GM12878 (cell line): Measurements from ENCODE around the gene ESYT2. TPM values are rescaled to one million over a fixed set of nuclear protein-coding genes. Genes with fewer than 3 reads are reported as not detected.

Experiments used
- ATAC-seq: fragments of 200-7000 bp; cut with Tn5 transposase; 3 replicates; pipeline ENCODE4 v1.9.1; 2020; ENCODE audit warnings: mild to moderate bottlenecking, moderate library complexity
- BruUV-seq: library from RNA; stranded (reverse); fragments of 400-500 nt; replicated peaks from 2 replicates; lab custom pipeline; 2021; lab: Mats Ljungman, UMichigan
- CTCF ChIA-PET: fragments of 300-600 bp; sonication (Branson Sonifier 250); formaldehyde crosslinking; extraction: SDS; loops from one replicate; lab custom pipeline; 2021; ENCODE audit warnings: inconsistent platforms; lab: Yijun Ruan, JAX
- POLR2A ChIA-PET: fragments of 350-600 bp; formaldehyde crosslinking; extraction: SDS; loops from one replicate; lab custom pipeline; 2021; ENCODE audit warnings: inconsistent platforms; lab: Charles Lee
- RAD21 ChIA-PET: fragments of 300-600 bp; sonication (Branson Sonifier 250); formaldehyde crosslinking; loops from one replicate; lab custom pipeline; 2023; ENCODE audit warnings: antibody characterized with exemption; ENCODE audit not compliant: unreplicated experiment; lab: Charles Lee
- SMC1A ChIA-PET: fragments of 300-600 bp; sonication (Branson Sonifier 250); formaldehyde crosslinking; loops from one replicate; lab custom pipeline; 2023; ENCODE audit not compliant: unreplicated experiment, uncharacterized antibody; lab: Charles Lee
- DNase-seq: peaks from one replicate; pipeline ENCODE4 v3.0.0-alpha.2; 2011; ENCODE audit warnings: low read depth, low spot score
- FAIRE-seq: peaks from 3 replicates; lab custom pipeline; 2011; peaks lifted over from hg19 to GRCh38; lab: Jason Lieb, UNC
- H2AFZ ChIP-seq: 2 replicates; pipeline ENCODE4 v1.6.0; 2011; ENCODE audit warnings: low read depth, low read length, control low read depth; ENCODE audit not compliant: control insufficient read depth
- H3K27ac ChIP-seq: 2 replicates; pipeline ENCODE4 v1.5.1; 2011; ENCODE audit warnings: control low read depth; ENCODE audit not compliant: control insufficient read depth, insufficient read depth
- H3K27me3 ChIP-seq, 2 experiments: replicated peaks in 1 of 2; 2 replicates each; pipeline versions ENCODE4 v1.6.0 to v1.6.1; 2011; ENCODE audit warnings: low read length in 1 of 2; ENCODE audit not compliant: control insufficient read depth in 2 of 2, insufficient read depth in 2 of 2
- H3K36me3 ChIP-seq, 2 experiments: 2 replicates each; pipeline ENCODE4 v1.5.1; 2011; ENCODE audit warnings: low read length in 1 of 2; ENCODE audit not compliant: control insufficient read depth in 2 of 2, insufficient read depth in 2 of 2
- H3K4me1 ChIP-seq: 2 replicates; pipeline ENCODE4 v1.6.1; 2011; ENCODE audit warnings: mild to moderate bottlenecking, low read length, moderate library complexity, mixed read lengths; ENCODE audit not compliant: control insufficient read depth, insufficient read depth
- H3K4me2 ChIP-seq: 2 replicates; pipeline ENCODE4 v1.6.0; 2011; ENCODE audit warnings: control low read depth; ENCODE audit not compliant: control insufficient read depth, insufficient read depth
- H3K4me3 ChIP-seq: fragments of 200-600 bp; sonication (generic); 2 replicates; pipeline ENCODE4 v1.5.1; 2016
- H3K79me2 ChIP-seq: 2 replicates; pipeline ENCODE4 v1.6.0; 2011; ENCODE audit warnings: low read length; ENCODE audit not compliant: control insufficient read depth, insufficient read depth
- H3K9ac ChIP-seq: 2 replicates; pipeline ENCODE4 v1.8.0; 2011; ENCODE audit warnings: low read length, control low read depth, mixed read lengths; ENCODE audit not compliant: control insufficient read depth, insufficient read depth
- H3K9me3 ChIP-seq: replicated peaks from 3 replicates; pipeline ENCODE4 v1.5.1; 2011; ENCODE audit warnings: mild to moderate bottlenecking, low read length; ENCODE audit not compliant: control insufficient read depth, insufficient read depth
- H4K20me1 ChIP-seq: 2 replicates; pipeline ENCODE4 v1.6.0; 2011; ENCODE audit not compliant: control insufficient read depth, insufficient read depth
- NFYA ChIP-seq: IDR thresholded peaks from 2 replicates; pipeline ENCODE4 v1.6.1; 2011; ENCODE audit warnings: low read depth, mild to moderate bottlenecking, low read length, improper control_type of control experiment, borderline replicate concordance
- NR2C2 ChIP-seq: IDR thresholded peaks from 2 replicates; pipeline ENCODE4 v1.6.1; 2011; ENCODE audit warnings: borderline replicate concordance, low read depth; ENCODE audit not compliant: control insufficient read depth, insufficient read length
- POLR2A ChIP-seq: IDR thresholded peaks from 2 replicates; pipeline ENCODE4 v1.6.1; 2011; ENCODE audit warnings: low read depth, mild to moderate bottlenecking, low read length
- TCF12 ChIP-seq: IDR thresholded peaks from 2 replicates; pipeline ENCODE4 v1.6.1; 2011; ENCODE audit warnings: low read depth, mild to moderate bottlenecking, low read length
- WGBS: methylation state at CpG from one replicate; pipeline ENCODE4 v1.1.6; 2016; ENCODE audit warnings: low lambda C conversion rate; ENCODE audit not compliant: insufficient replicate concordance, insufficient coverage; ENCODE audit errors: missing lambda C conversion rate; 5-methylcytosine and 5-hydroxymethylcytosine counted together
- in situ Hi-C: fragments of 300-500 bp; cut with MboI; formaldehyde crosslinking; loops from 9 replicates; pipeline ENCODE4 v1.14.3; 2018; ENCODE audit warnings: mixed read lengths
- intact Hi-C: fragments of 100-400 bp; cut with micrococcal nuclease; formaldehyde crosslinking; loops from one replicate; pipeline ENCODE4 v1.14.2; 2022; ENCODE audit not compliant: unreplicated experiment
- polyA plus RNA-seq, 11 experiments: library from polyadenylated mRNA; depleted of rRNA in 4 of 11; unstranded in 6 of 11; stranded (reverse) in 5 of 11; fragments of >200 nt; fragmentation: Nextera tagmentation in 4 of 11; fragmentation: Illumina TruSeq in 1 of 11; extraction: Ambion mirVana in 4 of 11; extraction: Trizol in 1 of 11; gene quantifications; 1 replicate in 1 of 11; 2 replicates in 10 of 11; pipeline versions ENCODE4 v1.2.1 to v1.2.3, GENCODE V29; 2011 to 2016; ENCODE audit warnings: inconsistent platforms in 2 of 11, missing spikeins in 2 of 11, low read depth in 1 of 11
- total RNA-seq, 4 experiments: library from RNA; depleted of rRNA in 3 of 4; stranded (reverse); fragments of >200 nt in 3 of 4; fragmentation: Illumina TruSeq in 1 of 4; extraction: Trizol in 1 of 4; gene quantifications; 2 replicates each; pipeline versions ENCODE4 v1.2.1 to v1.2.3, GENCODE V29; 2013 to 2021
- TF ChIP-seq, protein P1 (sequence below): fragments of 450-650 bp; formaldehyde crosslinking; IDR thresholded peaks from 2 replicates; pipeline ENCODE4 v1.5.0; 2022; ENCODE audit warnings: mild to moderate bottlenecking, missing genetic modification characterization
- TF ChIP-seq, protein P2 (sequence below): fragments of 450-650 bp; IDR thresholded peaks from 2 replicates; pipeline ENCODE4 v1.6.1; 2016; ENCODE audit warnings: mild to moderate bottlenecking, moderate library complexity, borderline replicate concordance
- TF ChIP-seq, protein P3 (sequence below): IDR thresholded peaks from 2 replicates; pipeline ENCODE4 v1.6.1; 2012; ENCODE audit warnings: improper control_type of control experiment, low read depth, low read length; ENCODE audit not compliant: insufficient replicate concordance

The ESYT2 gene
- total and polyA plus RNA-seq, 10 of the 15 experiments (the other 5 are each of a cell fraction or from before 2014, with no cell fraction given), result 1.9 to 44.6 (median 21.4) TPM

DNA sequence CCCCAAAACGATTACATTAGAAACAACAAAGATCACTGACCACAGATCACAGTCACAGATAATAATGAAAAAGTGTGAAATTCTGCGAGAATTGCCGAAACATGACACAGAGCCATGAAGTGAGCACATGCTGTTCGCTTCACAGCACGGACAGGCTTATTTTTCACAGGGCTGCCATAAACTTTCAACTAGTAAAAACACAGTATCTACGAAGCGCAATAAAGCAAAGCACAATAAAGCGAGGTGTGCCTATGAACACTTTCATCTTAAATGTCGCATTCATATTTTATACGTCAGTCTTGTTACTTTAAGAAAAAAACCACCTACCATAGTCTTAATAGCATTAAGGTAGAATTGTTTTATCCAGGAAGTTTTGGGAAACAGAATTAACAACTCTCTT lies 51.5 kb downstream of the ESYT2 start:
- RAD21 ChIA-PET, result no interaction called here
- Histone ChIP-seq H3K36me3 (peaks cover 5 to 12% of the 10 kb centered on the region in 2 experiments; a peak in 3 of 4 replicates), H3K9ac (no peak overlapping the region), H3K27me3 (no peaks in the 10 kb centered on the region), H3K79me2 (no peaks in the 10 kb centered on the region), H2AFZ (no peak overlapping the region), H3K9me3 (peaks cover 2% of the 10 kb centered on the region; the same call in 1 of the 3 replicates), H4K20me1 (no peaks in the 10 kb centered on the region), H3K4me1 (no peaks in the 10 kb centered on the region), H3K27ac (no peak overlapping the region), H3K4me3 (no peak overlapping the region), H3K4me2 (no peak overlapping the region)
- DNase-seq, result no peak
- TF ChIP-seq, protein P1, sequence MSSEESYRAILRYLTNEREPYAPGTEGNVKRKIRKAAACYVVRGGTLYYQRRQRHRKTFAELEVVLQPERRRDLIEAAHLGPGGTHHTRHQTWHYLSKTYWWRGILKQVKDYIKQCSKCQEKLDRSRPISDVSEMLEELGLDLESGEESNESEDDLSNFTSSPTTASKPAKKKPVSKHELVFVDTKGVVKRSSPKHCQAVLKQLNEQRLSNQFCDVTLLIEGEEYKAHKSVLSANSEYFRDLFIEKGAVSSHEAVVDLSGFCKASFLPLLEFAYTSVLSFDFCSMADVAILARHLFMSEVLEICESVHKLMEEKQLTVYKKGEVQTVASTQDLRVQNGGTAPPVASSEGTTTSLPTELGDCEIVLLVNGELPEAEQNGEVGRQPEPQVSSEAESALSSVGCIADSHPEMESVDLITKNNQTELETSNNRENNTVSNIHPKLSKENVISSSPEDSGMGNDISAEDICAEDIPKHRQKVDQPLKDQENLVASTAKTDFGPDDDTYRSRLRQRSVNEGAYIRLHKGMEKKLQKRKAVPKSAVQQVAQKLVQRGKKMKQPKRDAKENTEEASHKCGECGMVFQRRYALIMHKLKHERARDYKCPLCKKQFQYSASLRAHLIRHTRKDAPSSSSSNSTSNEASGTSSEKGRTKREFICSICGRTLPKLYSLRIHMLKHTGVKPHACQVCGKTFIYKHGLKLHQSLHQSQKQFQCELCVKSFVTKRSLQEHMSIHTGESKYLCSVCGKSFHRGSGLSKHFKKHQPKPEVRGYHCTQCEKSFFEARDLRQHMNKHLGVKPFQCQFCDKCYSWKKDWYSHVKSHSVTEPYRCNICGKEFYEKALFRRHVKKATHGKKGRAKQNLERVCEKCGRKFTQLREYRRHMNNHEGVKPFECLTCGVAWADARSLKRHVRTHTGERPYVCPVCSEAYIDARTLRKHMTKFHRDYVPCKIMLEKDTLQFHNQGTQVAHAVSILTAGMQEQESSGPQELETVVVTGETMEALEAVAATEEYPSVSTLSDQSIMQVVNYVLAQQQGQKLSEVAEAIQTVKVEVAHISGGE (CRISPR knock-in tag), result no peak
- TF ChIP-seq NFYA, result no peak
- no peak for TF ChIP-seq NR2C2
- no peak for TF ChIP-seq TCF12
- TF ChIP-seq, protein P2, sequence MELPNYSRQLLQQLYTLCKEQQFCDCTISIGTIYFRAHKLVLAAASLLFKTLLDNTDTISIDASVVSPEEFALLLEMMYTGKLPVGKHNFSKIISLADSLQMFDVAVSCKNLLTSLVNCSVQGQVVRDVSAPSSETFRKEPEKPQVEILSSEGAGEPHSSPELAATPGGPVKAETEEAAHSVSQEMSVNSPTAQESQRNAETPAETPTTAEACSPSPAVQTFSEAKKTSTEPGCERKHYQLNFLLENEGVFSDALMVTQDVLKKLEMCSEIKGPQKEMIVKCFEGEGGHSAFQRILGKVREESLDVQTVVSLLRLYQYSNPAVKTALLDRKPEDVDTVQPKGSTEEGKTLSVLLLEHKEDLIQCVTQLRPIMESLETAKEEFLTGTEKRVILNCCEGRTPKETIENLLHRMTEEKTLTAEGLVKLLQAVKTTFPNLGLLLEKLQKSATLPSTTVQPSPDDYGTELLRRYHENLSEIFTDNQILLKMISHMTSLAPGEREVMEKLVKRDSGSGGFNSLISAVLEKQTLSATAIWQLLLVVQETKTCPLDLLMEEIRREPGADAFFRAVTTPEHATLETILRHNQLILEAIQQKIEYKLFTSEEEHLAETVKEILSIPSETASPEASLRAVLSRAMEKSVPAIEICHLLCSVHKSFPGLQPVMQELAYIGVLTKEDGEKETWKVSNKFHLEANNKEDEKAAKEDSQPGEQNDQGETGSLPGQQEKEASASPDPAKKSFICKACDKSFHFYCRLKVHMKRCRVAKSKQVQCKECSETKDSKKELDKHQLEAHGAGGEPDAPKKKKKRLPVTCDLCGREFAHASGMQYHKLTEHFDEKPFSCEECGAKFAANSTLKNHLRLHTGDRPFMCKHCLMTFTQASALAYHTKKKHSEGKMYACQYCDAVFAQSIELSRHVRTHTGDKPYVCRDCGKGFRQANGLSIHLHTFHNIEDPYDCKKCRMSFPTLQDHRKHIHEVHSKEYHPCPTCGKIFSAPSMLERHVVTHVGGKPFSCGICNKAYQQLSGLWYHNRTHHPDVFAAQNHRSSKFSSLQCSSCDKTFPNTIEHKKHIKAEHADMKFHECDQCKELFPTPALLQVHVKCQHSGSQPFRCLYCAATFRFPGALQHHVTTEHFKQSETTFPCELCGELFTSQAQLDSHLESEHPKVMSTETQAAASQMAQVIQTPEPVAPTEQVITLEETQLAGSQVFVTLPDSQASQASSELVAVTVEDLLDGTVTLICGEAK, result no peak
- TF ChIP-seq POLR2A, result no peak
- TF ChIP-seq, protein P3, sequence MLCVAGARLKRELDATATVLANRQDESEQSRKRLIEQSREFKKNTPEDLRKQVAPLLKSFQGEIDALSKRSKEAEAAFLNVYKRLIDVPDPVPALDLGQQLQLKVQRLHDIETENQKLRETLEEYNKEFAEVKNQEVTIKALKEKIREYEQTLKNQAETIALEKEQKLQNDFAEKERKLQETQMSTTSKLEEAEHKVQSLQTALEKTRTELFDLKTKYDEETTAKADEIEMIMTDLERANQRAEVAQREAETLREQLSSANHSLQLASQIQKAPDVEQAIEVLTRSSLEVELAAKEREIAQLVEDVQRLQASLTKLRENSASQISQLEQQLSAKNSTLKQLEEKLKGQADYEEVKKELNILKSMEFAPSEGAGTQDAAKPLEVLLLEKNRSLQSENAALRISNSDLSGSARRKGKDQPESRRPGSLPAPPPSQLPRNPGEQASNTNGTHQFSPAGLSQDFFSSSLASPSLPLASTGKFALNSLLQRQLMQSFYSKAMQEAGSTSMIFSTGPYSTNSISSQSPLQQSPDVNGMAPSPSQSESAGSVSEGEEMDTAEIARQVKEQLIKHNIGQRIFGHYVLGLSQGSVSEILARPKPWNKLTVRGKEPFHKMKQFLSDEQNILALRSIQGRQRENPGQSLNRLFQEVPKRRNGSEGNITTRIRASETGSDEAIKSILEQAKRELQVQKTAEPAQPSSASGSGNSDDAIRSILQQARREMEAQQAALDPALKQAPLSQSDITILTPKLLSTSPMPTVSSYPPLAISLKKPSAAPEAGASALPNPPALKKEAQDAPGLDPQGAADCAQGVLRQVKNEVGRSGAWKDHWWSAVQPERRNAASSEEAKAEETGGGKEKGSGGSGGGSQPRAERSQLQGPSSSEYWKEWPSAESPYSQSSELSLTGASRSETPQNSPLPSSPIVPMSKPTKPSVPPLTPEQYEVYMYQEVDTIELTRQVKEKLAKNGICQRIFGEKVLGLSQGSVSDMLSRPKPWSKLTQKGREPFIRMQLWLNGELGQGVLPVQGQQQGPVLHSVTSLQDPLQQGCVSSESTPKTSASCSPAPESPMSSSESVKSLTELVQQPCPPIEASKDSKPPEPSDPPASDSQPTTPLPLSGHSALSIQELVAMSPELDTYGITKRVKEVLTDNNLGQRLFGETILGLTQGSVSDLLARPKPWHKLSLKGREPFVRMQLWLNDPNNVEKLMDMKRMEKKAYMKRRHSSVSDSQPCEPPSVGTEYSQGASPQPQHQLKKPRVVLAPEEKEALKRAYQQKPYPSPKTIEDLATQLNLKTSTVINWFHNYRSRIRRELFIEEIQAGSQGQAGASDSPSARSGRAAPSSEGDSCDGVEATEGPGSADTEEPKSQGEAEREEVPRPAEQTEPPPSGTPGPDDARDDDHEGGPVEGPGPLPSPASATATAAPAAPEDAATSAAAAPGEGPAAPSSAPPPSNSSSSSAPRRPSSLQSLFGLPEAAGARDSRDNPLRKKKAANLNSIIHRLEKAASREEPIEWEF, result no peak
- SMC1A ChIA-PET, result interaction anchor here (0.7 kb wide), 1 partner anchor 123 kb away, joined by 4 read pairs; no protein-coding TSS in a partner anchor
- in situ Hi-C loops, result no loop called here
- ATAC-seq, result no peak
- POLR2A ChIA-PET, result no interaction called here
- intact Hi-C loops, result no loop called here
- CTCF ChIA-PET, result no interaction called here
- BruUV-seq, result no TSS peak
- 88% methylated on average over 10 of the region's 10 CpGs for WGBS
- no peak for FAIRE-seq
